H4 (cell line): ENCODE data around the gene CDY1B. TPM values are rescaled to one million over a fixed set of nuclear protein-coding genes. Genes with fewer than 3 reads are reported as not detected.
"Not testable (repeated sequence)": the region's sequence is repeated elsewhere in the genome, so short reads cannot be mapped to it uniquely, and the experiment has no call there.

Experiments used
- DNase-seq: peaks from one replicate; pipeline ENCODE4 v3.0.0-alpha.2; 2015; ENCODE audit warnings: low spot score
- total RNA-seq: library from RNA; depleted of rRNA; stranded (reverse); fragments of >200 nt; shearing (Covaris generic); gene quantifications from 2 replicates; pipeline ENCODE4 v1.2.3, GENCODE V29; 2014; rRNA removed

Gene CDY1B
- total RNA-seq: not detected in 2 replicates

GRCh38 chrY:24047919-24048318 lies at the start of gene CDY1B:
Gene CDY1B (minus strand): TSS chrY:24048019. CDS start chrY:24047688, 331 bp downstream.
- not testable (repeated sequence) for DNase-seq

GRCh38 chrY:24049525-24049924 lies 1.7 kb upstream of the CDY1B start:
- not testable (repeated sequence) for DNase-seq

GRCh38 chrY:24043209-24043608 lies 4.6 kb downstream of the CDY1B start:
- DNase-seq: not testable (repeated sequence)

GRCh38 chrY:24039008-24039718 lies 8.7 kb downstream of the CDY1B start:
- DNase-seq: not testable (repeated sequence)

GRCh38 chrY:24026212-24027103 lies 21.4 kb downstream of the CDY1B start:
- not testable (repeated sequence) for DNase-seq
